ENCODE results near the gene DCLK3.

DCLK3 gene

DNA sequence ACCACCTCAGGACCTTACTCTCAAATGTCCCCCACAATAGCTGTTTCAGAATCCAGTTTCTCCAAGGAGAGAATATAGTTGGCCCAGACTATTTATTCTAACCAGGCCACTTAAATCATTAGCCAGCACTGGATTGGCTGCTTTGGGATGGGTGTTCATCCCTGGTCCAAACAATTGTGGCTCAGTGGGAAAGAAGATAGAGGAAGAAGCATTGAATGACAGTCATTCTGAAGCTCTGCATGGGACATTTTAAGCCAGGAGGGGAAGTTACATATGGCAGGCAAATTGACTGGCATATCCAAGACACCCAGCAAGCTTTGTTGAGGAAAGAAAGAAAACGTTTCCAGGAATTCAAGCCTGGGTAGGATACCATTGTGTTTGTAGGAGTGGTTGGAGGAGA, 5.6 kb upstream of the DCLK3 start:
- no peak for DNase-seq (ENCODE audit: low read depth in 2 of 2)

DNA sequence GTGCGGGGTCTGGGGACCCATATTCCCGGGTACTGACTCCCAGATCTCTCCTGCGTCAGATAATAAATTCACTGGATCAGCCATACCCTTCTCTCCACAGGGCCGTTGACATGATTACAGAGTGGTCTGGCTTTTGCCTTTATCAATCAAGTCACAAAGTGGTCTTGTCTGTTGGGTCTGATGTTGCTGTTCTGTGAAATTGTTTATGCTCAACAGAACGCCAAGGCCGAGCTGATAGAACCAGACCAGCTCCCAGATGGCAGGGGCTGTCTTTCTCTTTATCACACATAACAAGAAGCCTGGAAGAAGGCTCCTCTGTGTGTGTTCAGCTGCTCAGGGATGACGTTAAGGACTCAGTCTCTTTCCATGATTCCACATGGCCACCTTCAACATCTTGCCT, 751 bp upstream of the DCLK3 start:
- DNase-seq (ENCODE audit: low read depth in 2 of 2): no peak

DNA sequence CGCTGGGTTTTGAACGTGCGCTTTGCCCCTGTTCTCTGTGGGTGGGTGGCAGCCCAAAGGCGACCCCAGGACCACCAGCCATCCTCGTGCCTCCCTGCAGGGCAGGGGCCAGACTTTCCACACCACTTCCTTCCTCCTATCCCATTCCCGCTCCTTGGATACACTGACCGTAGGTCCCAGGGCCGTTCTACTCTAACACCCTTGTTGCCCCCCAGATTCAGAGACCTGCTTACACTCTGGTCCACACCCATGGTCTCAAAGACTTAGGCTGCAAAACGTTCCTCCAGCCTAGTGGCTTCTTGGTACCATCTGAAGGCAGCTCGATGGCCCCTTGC, 318 bp upstream of the DCLK3 start:
- no peak for DNase-seq (ENCODE audit: low read depth in 2 of 2)

DNA sequence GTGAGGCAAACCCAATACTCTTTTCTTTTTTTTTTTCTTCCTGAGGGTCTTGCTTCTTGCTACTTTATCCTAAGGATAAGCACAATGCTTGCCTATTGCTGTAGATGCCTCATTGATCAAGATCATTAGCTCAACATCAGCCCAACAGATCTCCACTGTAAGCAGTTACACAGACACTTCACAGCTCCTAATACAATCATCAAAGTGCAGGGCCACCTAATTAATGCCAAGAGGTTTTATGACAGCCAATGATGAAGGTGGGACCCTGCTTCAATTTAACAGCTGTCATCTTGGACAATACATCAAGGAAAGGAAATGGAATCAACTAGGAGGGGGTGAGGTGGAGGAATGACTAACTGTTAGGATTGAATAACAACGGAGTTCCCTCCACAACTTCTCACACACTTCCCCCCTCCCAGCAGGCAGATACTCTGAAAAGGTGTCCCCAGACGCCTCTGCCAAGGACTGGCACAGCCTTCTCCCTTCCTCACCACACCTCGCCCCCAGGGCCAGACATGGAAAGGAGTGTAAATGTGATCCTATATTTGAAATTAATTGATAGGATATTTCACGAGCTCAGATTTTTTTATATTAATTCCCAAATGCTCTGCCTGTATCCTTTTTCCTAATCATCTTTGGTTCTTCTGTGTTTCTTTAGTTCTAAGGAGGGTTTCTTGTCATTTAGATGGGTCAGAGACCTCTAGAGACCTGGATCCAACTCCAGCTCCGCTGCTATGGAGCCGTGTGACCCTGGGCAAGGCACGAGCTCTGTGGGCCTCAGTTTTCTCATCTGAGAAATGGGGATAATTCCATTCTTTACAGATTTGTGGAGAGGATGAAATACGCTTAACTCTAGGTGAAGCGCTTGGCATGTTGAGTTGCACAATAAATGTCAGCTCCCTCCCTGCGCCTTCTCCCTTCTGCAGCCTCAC, 1.2 kb downstream of the DCLK3 start:
- no peak for DNase-seq (ENCODE audit: low read depth in 2 of 2)

GRCh38 chr3:36761779-36762178, 2.6 kb downstream of the DCLK3 start:
- DNase-seq (ENCODE audit: low read depth in 2 of 2): no peak

DNA sequence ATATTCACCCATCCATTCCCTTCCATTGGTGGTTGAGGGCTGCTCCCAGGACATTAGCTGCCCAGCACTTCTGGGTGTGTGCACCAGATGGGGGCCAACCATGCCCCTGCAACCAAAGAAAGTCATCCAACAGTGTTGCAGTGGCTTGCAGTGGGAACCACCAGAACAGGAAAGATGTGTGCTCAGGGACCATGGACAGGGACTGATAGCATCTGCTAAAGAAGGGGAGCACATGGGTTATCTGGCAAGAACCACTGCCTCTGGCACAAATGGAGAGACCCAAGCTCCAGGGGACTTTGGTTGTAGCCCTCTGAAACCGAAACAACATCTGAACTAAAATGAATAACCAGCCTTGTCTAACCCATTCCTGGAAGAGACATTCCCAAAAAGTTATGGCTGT, 8.1 kb downstream of the DCLK3 start:
- DNase-seq (ENCODE audit: low read depth in 2 of 2): no peak

DNA sequence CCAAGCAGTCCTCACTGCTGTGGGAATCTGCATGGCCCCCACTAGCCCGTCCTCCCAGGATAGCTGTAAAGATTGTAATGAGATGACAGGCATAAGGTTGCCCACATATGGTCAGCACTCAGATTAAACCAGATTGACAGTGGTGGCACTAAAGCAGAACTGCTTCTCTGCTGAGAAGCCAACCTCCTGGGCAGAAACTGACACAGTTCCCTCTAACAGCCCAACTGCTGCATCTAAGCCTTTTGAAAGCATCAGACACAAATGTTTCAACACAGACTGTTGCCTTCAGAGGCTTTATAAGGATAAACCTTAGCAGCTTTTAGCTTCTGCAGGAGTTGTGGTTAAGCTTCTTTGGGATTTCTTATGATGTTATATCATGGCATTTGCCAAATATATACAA, 13.0 kb downstream of the DCLK3 start:
- no peak for DNase-seq (ENCODE audit: low read depth in 2 of 2)

- no peak for DNase-seq (ENCODE audit: low read depth in 2 of 2)
Measured at GRCh38 chr3:36750737-36751136, 13.6 kb downstream of the DCLK3 start.

- no peak for DNase-seq (ENCODE audit: low read depth in 2 of 2)
Measured at GRCh38 chr3:36744763-36745162, 19.6 kb downstream of the DCLK3 start.

- DNase-seq (ENCODE audit: low read depth in 2 of 2): no peak
Measured at GRCh38 chr3:36743826-36744225, 20.5 kb downstream of the DCLK3 start.

GRCh38 chr3:36741285-36741684, 23.1 kb downstream of the DCLK3 start:
- no peak for DNase-seq (ENCODE audit: low read depth in 2 of 2)

GRCh38 chr3:36740787-36741186, 23.6 kb downstream of the DCLK3 start:
- DNase-seq (ENCODE audit: low read depth in 2 of 2): no peak

DNA sequence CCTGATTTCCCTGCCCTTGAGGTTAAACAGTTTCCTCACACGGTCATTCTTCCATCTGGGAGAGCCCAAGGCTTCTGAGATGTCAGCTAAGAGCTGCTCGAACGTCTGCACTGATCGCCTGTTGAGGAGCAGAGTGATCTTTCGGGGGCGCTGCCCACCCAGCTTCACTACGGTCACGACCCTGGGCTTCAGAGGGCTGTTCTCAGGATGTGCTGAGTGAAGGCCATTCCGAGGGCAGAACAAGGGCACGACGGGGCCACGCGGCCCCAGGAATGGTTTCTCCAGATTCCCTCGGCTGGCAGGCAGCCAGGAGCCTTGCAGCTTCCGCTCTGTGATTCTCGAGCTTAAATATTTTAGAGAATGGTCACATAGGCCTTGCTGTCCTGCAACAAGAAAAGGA, 25.7 kb downstream of the DCLK3 start:
- no peak for DNase-seq (ENCODE audit: low read depth in 2 of 2)

- DNase-seq (ENCODE audit: low read depth in 2 of 2): no peak
Measured at GRCh38 chr3:36736301-36736700, 28.1 kb downstream of the DCLK3 start.

DNA sequence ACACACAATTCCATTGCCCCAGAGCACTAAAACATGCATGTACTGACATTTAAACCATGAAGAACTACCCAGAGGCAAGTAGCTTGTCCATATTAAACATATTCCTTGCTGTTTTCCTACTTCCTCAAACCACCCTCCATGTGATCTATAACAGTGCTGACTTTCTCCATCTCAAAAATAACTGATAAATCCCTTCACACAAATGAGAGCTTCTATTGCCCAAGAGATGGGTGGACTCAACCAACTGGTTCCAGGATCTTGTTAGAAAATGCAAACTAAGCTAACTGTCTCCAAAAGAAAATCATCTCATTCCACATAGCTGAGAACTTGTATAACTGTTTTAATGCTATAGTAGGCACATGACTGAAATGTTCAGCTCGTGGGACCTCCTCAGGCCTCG, 29.6 kb downstream of the DCLK3 start:
- DNase-seq (ENCODE audit: low read depth in 2 of 2): no peak

GRCh38 chr3:36733723-36734122, 30.6 kb downstream of the DCLK3 start:
- DNase-seq (ENCODE audit: low read depth in 2 of 2): no peak

DNA sequence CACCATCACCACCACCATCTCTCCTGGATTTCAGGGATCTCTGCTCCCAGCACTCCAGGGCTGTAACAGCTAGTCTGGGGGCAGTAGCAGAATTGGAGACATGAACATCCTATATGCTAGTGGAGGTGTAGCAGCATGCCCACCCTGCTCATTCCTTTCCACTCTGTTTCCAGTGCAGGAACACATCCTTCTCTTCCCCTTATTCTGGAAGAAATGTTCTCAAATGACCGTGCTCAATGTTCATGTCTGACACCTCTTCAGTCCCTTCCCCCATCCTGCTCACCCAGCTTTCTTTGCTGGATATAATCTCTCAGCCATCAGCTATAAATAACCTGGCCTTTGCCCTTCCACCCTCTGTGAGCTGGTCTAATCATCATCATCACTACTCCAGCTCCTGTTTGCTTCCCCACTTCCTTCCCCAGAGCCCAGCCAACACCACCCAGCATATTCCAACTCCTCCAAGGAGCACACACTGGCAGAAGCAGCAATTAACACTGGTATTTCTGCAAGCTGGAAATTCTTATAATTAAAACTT, 31.1 kb downstream of the DCLK3 start:
- DNase-seq (ENCODE audit: low read depth in 2 of 2): no peak

DNA sequence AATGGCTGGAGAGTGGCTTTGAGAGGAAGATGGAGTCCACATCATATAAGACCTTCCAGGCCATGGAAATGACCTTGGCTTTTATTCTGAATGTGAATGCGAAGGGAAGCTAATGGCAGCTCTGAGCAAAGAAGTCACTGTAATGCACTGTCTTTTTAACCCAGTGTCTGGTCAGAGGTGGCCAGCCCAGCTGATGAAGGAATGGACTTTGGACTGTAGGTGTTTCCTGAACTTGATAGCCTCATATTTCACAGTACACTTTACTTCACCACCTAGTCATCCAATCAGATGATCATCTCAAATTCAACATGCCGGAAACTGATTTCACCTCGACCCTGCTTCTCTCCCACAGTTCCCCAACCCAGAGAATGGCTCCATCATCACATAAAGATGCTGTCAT, 33.4 kb downstream of the DCLK3 start:
- DNase-seq (ENCODE audit: low read depth in 2 of 2): no peak

DNA sequence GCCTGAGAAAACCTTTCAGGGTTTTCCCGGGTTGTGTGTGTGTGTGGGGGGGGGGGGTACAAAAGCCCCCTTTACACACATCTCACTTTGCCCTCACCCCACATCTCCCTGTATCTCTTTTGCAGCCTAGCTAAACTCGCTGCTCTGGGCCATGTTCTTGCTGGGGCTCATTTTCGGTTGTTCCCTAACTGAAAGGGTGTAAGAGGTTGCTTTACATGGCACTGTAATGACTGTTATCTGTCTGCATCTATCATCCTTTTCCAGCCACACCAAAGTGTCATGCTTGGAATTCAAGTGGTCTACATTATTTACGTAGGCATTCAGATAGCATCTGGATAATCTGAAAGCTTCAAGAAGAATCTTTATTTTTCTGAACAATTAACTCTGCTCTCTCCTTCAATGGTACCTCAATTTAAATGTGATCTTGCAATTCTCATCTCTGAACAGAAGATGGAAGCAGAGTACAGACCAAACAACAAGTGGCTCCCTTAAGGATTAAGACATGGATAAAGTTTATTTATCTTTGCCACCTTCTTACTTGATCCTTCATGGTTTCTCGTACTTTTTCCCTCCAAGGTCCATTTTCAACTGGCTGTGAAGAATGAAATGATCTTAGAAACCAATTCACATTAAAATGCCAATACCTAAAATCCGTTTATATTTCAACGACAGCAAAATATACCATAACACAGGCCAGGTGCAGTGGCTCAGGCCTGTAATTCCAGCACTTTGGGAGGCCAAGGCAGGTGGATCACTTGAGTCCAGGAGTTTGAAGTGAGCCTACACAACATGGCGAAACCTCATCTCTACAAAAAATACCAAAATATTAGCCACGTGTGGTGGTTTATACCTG, 34.9 kb downstream of the DCLK3 start:
- DNase-seq (ENCODE audit: low read depth in 2 of 2): no peak

GRCh38 chr3:36714343-36715086, 49.8 kb downstream of the DCLK3 start:
- DNase-seq (ENCODE audit: low read depth in 2 of 2): no peak

- DNase-seq (ENCODE audit: low read depth in 2 of 2): no peak
Measured at GRCh38 chr3:36713904-36714303, 50.4 kb downstream of the DCLK3 start.

GRCh38 chr3:36710606-36711005, 53.7 kb downstream of the DCLK3 start:
- DNase-seq (ENCODE audit: low read depth in 2 of 2): no peak
